ENCODE data around the gene DEUP1. TPM values are rescaled to one million over a fixed set of nuclear protein-coding genes. Genes with fewer than 3 reads are reported as not detected.
"Not testable (repeated sequence)": the region's sequence is repeated elsewhere in the genome, so short reads cannot be mapped to it uniquely, and the experiment has no call there.

The DEUP1 gene
- polyA plus RNA-seq, 4 donors, result 0.96 to 1.4 (median 1.3) TPM

GRCh38 chr11:93350835-93351234 lies 20.3 kb downstream of the DEUP1 start:
- DNase-seq (ENCODE audit: low read depth in 4 of 4, low spot score in 3 of 4), result no peak

- no peak for DNase-seq (ENCODE audit: low read depth in 4 of 4, low spot score in 3 of 4)
Observed at GRCh38 chr11:93359396-93359795, 28.9 kb downstream of the DEUP1 start.

GRCh38 chr11:93361435-93361834 lies 30.9 kb downstream of the DEUP1 start:
- DNase-seq (ENCODE audit: low read depth in 4 of 4, low spot score in 3 of 4), result no peak

GRCh38 chr11:93368022-93368421 lies 37.5 kb downstream of the DEUP1 start:
- DNase-seq (ENCODE audit: low read depth in 4 of 4, low spot score in 3 of 4), result no peak

GRCh38 chr11:93370260-93370659 lies 39.7 kb downstream of the DEUP1 start:
- no peak for DNase-seq (ENCODE audit: low read depth in 4 of 4, low spot score in 3 of 4)

GRCh38 chr11:93389737-93390136 lies 59.2 kb downstream of the DEUP1 start:
- no peak for DNase-seq (ENCODE audit: low read depth in 4 of 4, low spot score in 3 of 4)

- DNase-seq (ENCODE audit: low read depth in 4 of 4, low spot score in 3 of 4), result no peak
Observed at GRCh38 chr11:93392867-93393266, 62.3 kb downstream of the DEUP1 start.

- no peak for DNase-seq (ENCODE audit: low read depth in 4 of 4, low spot score in 3 of 4)
Observed at GRCh38 chr11:93393386-93393785, 62.8 kb downstream of the DEUP1 start.

- DNase-seq (ENCODE audit: low read depth in 4 of 4, low spot score in 3 of 4), result no peak
Observed at GRCh38 chr11:93394488-93394887, 63.9 kb downstream of the DEUP1 start.

- DNase-seq (ENCODE audit: low read depth in 4 of 4, low spot score in 3 of 4), result no peak
Observed at GRCh38 chr11:93396316-93396715, 65.8 kb downstream of the DEUP1 start.

- no peak for DNase-seq (ENCODE audit: low read depth in 4 of 4, low spot score in 3 of 4)
Observed at GRCh38 chr11:93403930-93404329, 73.4 kb downstream of the DEUP1 start.

GRCh38 chr11:93407777-93408401 lies 77.3 kb downstream of the DEUP1 start:
- no peak for DNase-seq (ENCODE audit: low read depth in 4 of 4, low spot score in 3 of 4)

GRCh38 chr11:93410441-93410840 lies 79.9 kb downstream of the DEUP1 start:
- DNase-seq (ENCODE audit: low read depth in 4 of 4, low spot score in 3 of 4), result no peak

- DNase-seq (ENCODE audit: low read depth in 4 of 4, low spot score in 3 of 4), result no peak
Observed at GRCh38 chr11:93411705-93412104, 81.2 kb downstream of the DEUP1 start.

GRCh38 chr11:93432247-93432646 lies 101.7 kb downstream of the DEUP1 start:
- DNase-seq (ENCODE audit: low read depth in 4 of 4, low spot score in 3 of 4), result no peak

GRCh38 chr11:93443232-93443631 lies 112.7 kb downstream of the DEUP1 start:
- DNase-seq (ENCODE audit: low read depth in 4 of 4, low spot score in 3 of 4), result not testable (repeated sequence)

GRCh38 chr11:93444617-93445073 lies 114.1 kb downstream of the DEUP1 start:
- peak; percentile 10 to 26 (median 23) for DNase-seq (ENCODE audit: low read depth in 4 of 4, low spot score in 3 of 4)

GRCh38 chr11:93458286-93458685 lies 127.7 kb downstream of the DEUP1 start:
- DNase-seq (ENCODE audit: low read depth in 4 of 4, low spot score in 3 of 4), result no peak

GRCh38 chr11:93463666-93464065 lies 133.1 kb downstream of the DEUP1 start:
- not testable (repeated sequence) for DNase-seq (ENCODE audit: low read depth in 4 of 4, low spot score in 3 of 4)

- no peak for DNase-seq (ENCODE audit: low read depth in 4 of 4, low spot score in 3 of 4)
Observed at GRCh38 chr11:93464927-93465540, 134.5 kb downstream of the DEUP1 start.

GRCh38 chr11:93467054-93467453 lies 136.5 kb downstream of the DEUP1 start:
- DNase-seq (ENCODE audit: low read depth in 4 of 4, low spot score in 3 of 4), result no peak

GRCh38 chr11:93468290-93468689 lies 137.7 kb downstream of the DEUP1 start:
- DNase-seq (ENCODE audit: low read depth in 4 of 4, low spot score in 3 of 4), result no peak
